Peyer's patch (tissue), 4 donors: ENCODE measurements around the gene DNMBP.

Experiments
- CTCF ChIP-seq, 6 experiments: fragments of 450-650 bp in 4 of 6; fragments of 200-600 bp in 2 of 6; sonication (generic) in 1 of 6; IDR thresholded peaks; one replicate each; pipeline ENCODE4 v1.5.1; 2017 to 2019; ENCODE audit warnings: antibody characterized with exemption in 6 of 6, mild to moderate bottlenecking in 3 of 6, moderate library complexity in 1 of 6
- POLR2A ChIP-seq, 2 donors: fragments of 450-650 bp; IDR thresholded peaks; one replicate each; pipeline ENCODE4 v1.5.1; 2017; ENCODE audit warnings: antibody characterized with exemption in 2 of 2, mild to moderate bottlenecking in 2 of 2, moderate library complexity in 2 of 2

- TF ChIP-seq CTCF (IDR thresholded peaks at IDR 0.05) (no peak), POLR2A (IDR thresholded peaks at IDR 0.05) (no peak)
Observed at GRCh38 chr10:99850767-99851340, 158.9 kb downstream of the DNMBP start.
